SK-N-SH treated with all-trans-retinoic acid at 6 μM for 48 hours (cell line): ENCODE results near the gene ABCA3.

Experiments used
- ZFP3 ChIP-seq: fragments of 250-450 bp; sonication (Bioruptor Pico); IDR thresholded peaks from 2 replicates; pipeline ENCODE4 v1.5.0; 2020; ENCODE audit warnings: mild to moderate bottlenecking, moderate library complexity
- TF ChIP-seq, protein P1 (sequence below): fragments of 250-450 bp; sonication (Bioruptor Pico); IDR thresholded peaks from 2 replicates; pipeline ENCODE4 v1.5.1; 2021; ENCODE audit warnings: mild to moderate bottlenecking, moderate library complexity

DNA sequence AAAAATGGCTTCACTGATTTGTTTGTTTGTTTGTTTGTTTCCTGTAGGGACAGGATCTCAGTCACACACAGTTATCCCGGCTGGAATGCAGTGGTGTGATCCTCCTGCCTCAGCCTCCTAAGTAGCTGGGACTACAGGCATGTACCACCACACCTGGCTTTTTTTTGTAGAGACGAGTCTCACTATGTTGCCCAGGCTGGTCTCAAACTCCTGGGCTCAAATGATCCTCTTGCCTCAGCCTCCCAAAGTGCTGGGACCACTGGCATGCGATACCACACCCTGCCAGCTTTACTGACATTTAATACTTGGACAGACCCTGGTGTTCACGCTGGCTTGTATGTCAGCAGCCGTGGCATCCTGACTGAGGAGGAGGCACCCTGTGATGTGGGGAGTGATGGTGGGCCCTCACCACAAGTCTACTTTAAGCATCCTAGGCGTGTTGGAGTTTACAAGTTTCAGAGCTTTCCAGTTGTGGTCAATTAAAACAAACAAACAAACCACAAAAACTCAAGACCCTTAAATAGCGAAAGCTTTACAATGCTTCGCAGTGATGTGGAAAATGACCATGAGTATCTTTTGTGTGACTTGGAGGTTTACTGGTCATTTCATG is 5.1 kb downstream of the ABCA3 start:
- no peak for TF ChIP-seq ZFP3 (CRISPR knock-in tag)
- TF ChIP-seq, protein P1, sequence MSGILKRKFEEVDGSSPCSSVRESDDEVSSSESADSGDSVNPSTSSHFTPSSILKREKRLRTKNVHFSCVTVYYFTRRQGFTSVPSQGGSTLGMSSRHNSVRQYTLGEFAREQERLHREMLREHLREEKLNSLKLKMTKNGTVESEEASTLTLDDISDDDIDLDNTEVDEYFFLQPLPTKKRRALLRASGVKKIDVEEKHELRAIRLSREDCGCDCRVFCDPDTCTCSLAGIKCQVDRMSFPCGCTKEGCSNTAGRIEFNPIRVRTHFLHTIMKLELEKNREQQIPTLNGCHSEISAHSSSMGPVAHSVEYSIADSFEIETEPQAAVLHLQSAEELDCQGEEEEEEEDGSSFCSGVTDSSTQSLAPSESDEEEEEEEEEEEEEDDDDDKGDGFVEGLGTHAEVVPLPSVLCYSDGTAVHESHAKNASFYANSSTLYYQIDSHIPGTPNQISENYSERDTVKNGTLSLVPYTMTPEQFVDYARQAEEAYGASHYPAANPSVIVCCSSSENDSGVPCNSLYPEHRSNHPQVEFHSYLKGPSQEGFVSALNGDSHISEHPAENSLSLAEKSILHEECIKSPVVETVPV (CRISPR knock-in tag): no peak
